Glutamatergic neuron (in vitro differentiated cells): ENCODE data around the gene OR4C6. TPM values are rescaled to one million over a fixed set of nuclear protein-coding genes. Genes with fewer than 3 reads are reported as not detected.

ENCODE experiments used
- DNase-seq: peaks from one replicate; pipeline ENCODE4 v3.0.0; 2022
- H3K27ac Mint-ChIP-seq: one replicate; pipeline ENCODE4 v1.8.0; 2020; ENCODE audit warnings: mild to moderate bottlenecking, mixed read lengths, inconsistent platforms; ENCODE audit not compliant: unreplicated experiment
- H3K27me3 Mint-ChIP-seq: one replicate; pipeline ENCODE4 v1.8.0; 2020; ENCODE audit warnings: mild to moderate bottlenecking, moderate library complexity, mixed read lengths, inconsistent platforms; ENCODE audit not compliant: unreplicated experiment
- H3K36me3 Mint-ChIP-seq: one replicate; pipeline ENCODE4 v1.8.0; 2020; ENCODE audit warnings: mild to moderate bottlenecking, mixed read lengths, inconsistent platforms; ENCODE audit not compliant: unreplicated experiment
- H3K4me1 Mint-ChIP-seq: one replicate; pipeline ENCODE4 v1.8.0; 2020; ENCODE audit warnings: mild to moderate bottlenecking, low read depth, mixed read lengths, inconsistent platforms; ENCODE audit not compliant: unreplicated experiment
- H3K4me3 Mint-ChIP-seq: one replicate; pipeline ENCODE4 v1.8.0; 2020; ENCODE audit warnings: mild to moderate bottlenecking, mixed read lengths, inconsistent platforms; ENCODE audit not compliant: unreplicated experiment
- H3K9me3 Mint-ChIP-seq: one replicate; pipeline ENCODE4 v1.8.0; 2020; ENCODE audit warnings: mild to moderate bottlenecking, moderate library complexity, mixed read lengths, inconsistent platforms; ENCODE audit not compliant: unreplicated experiment
- total RNA-seq: library from RNA; stranded (reverse); fragmentation: NEBNext Ultra II Directional; extraction: Animal tissue kit (Norgen Biotek cat#: 25700); gene quantifications from one replicate; pipeline ENCODE4 v1.2.1, GENCODE V29; 2021; ENCODE audit not compliant: unreplicated experiment
- TF ChIP-seq, protein P1 (sequence below): fragments of 200-600 bp; sonication (generic); IDR thresholded peaks from one replicate; pipeline ENCODE4 v1.5.0; 2021; ENCODE audit not compliant: partially characterized antibody, unreplicated experiment

OR4C6 gene
- total RNA-seq, 1 donor from 2014 or later: not detected

- TF ChIP-seq, protein P1, sequence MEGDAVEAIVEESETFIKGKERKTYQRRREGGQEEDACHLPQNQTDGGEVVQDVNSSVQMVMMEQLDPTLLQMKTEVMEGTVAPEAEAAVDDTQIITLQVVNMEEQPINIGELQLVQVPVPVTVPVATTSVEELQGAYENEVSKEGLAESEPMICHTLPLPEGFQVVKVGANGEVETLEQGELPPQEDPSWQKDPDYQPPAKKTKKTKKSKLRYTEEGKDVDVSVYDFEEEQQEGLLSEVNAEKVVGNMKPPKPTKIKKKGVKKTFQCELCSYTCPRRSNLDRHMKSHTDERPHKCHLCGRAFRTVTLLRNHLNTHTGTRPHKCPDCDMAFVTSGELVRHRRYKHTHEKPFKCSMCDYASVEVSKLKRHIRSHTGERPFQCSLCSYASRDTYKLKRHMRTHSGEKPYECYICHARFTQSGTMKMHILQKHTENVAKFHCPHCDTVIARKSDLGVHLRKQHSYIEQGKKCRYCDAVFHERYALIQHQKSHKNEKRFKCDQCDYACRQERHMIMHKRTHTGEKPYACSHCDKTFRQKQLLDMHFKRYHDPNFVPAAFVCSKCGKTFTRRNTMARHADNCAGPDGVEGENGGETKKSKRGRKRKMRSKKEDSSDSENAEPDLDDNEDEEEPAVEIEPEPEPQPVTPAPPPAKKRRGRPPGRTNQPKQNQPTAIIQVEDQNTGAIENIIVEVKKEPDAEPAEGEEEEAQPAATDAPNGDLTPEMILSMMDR: no peak
- peaks cover 2% of the 10 kb centered on the region for H3K9me3 Mint-ChIP-seq
Observed at GRCh38 chr11:55697817-55698216, 35.8 kb downstream of the OR4C6 start.

DNA sequence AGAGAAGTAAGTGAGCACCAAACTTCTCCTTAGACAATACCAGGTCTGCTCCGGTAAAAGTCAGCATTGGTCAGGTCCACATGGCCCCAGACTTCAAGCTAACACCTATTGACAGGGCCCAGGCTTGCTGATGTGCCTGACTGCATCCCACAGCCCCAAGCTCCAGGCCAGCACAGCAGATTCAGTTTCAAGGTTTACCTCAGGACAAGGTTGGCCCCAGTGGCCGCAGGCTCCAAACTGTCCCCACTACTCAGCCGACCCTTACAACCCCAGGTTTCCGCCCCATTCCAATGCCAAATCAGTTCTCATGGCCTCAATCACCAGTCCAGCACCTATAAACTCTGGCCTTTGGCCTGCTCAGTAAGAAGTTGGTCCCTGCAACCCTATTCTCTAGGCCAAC lies 39.4 kb downstream of the OR4C6 start:
- Mint-ChIP-seq H3K4me3 (no peak overlapping the region), H3K36me3 (no peaks in the 10 kb centered on the region), H3K27ac (no peak overlapping the region), H3K4me1 (no peaks in the 10 kb centered on the region), H3K9me3 (peaks cover 4% of the 10 kb centered on the region), H3K27me3 (no peaks in the 10 kb centered on the region)
- TF ChIP-seq, protein P1: no peak
- DNase-seq: no peak

More at GRCh38 chr11:55697817-55698216, 35.8 kb downstream of the OR4C6 start:
- no peaks in the 10 kb centered on the region for H3K4me1 Mint-ChIP-seq
- H3K36me3 Mint-ChIP-seq: no peaks in the 10 kb centered on the region
- H3K27ac Mint-ChIP-seq: no peak overlapping the region
- H3K4me3 Mint-ChIP-seq: no peak overlapping the region
- H3K27me3 Mint-ChIP-seq: no peaks in the 10 kb centered on the region
- DNase-seq: no peak

DNA sequence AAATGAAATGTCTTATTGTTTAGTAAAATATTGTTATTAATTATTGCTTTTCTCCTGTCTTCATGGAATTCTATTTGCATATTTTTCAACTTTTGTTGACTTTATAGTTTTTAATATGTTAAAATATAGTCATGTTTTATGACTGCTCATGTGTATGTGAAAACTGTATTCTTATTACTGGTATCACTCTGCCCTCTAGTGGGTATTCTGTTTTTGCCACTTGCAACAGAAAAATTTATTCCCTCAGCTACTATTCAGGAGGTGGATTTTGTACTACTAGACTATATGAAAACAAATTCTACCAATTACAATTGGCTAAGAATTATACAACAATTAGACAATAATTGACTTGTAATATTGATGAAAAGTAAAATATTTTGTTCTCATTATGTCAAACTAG lies 45.0 kb downstream of the OR4C6 start:
- Mint-ChIP-seq H3K4me3 (no peak overlapping the region), H3K9me3 (peaks cover 4% of the 10 kb centered on the region)
- DNase-seq: no peak

DNA sequence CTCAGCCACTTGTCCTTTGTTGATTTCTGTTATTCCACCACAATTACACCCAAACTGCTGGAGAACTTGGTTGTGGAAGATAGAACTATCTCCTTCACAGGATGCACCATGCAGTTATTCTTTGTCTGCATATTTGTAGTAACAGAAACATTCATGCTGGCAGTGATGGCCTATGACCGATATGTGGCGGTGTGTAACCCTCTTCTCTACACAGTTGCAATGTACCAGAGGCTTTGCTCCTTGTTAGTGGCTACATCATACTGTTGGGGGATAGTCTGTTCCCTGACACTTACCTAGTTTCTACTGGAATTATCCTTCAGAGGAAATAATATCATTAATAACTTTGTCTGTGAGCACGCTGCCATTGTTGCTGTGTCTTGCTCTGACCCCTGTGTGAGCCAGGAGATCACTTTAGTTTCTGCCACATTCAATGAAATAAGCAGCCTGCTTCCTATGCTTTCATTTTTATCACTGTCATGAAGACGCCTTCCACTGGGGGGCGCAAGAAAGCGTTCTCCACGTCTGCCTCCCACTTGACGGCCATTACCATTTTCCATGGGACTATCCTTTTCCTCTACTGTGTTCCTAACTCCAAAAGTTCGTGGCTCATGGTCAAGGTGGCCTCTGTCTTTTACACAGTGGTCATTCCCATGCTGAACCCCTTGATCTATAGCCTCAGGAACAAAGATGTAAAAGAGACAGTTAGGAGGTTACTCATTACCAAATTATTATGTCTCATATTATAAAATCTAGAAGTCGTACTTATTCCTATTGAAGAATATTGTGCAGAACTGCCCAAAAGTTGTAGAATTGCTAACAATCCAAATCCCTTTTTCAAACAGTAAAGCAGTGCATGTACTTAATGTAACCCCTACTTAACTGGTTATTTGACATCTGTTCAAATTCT lies 53.2 kb downstream of the OR4C6 start:
- DNase-seq: no peak
- Mint-ChIP-seq H3K4me3 (no peak overlapping the region), H3K27ac (no peak overlapping the region), H3K4me1 (no peaks in the 10 kb centered on the region), H3K9me3 (peaks cover 6% of the 10 kb centered on the region), H3K36me3 (no peaks in the 10 kb centered on the region), H3K27me3 (peaks cover 1% of the 10 kb centered on the region)
- TF ChIP-seq, protein P1: no peak

More for the DNA sequence above, 45.0 kb downstream of the OR4C6 start:
- no peaks in the 10 kb centered on the region for H3K36me3 Mint-ChIP-seq
- no peak overlapping the region for H3K27ac Mint-ChIP-seq
- TF ChIP-seq, protein P1: peak; percentile 72
- H3K27me3 Mint-ChIP-seq: no peaks in the 10 kb centered on the region
- no peaks in the 10 kb centered on the region for H3K4me1 Mint-ChIP-seq

Other genes with a start within 250 kb of the OR4C6 start
- not detected for gene OR4C15, start 107.7 kb upstream of the OR4C6 start, total RNA-seq
- not detected for gene OR4C16, start 90.1 kb upstream of the OR4C6 start, total RNA-seq
- gene OR4C11, start 54.6 kb upstream of the OR4C6 start, total RNA-seq: not detected
- not detected for gene OR4P4, start 27.1 kb upstream of the OR4C6 start, total RNA-seq
- gene OR4S2, start 13.9 kb upstream of the OR4C6 start, total RNA-seq: not detected
- not detected for gene OR5D13, start 111.2 kb downstream of the OR4C6 start, total RNA-seq
- not detected for gene OR5D14, start 133.4 kb downstream of the OR4C6 start, total RNA-seq
- not detected for gene OR5L1, start 149.2 kb downstream of the OR4C6 start, total RNA-seq
- gene OR5D18, start 157.4 kb downstream of the OR4C6 start, total RNA-seq: not detected
- not detected for gene OR5L2, start 165.0 kb downstream of the OR4C6 start, total RNA-seq
- not detected for gene OR5D16, start 176.6 kb downstream of the OR4C6 start, total RNA-seq
- gene TRIM51, start 221.1 kb downstream of the OR4C6 start, total RNA-seq: 0.37 TPM